UCSD-AML1 (cell line): Measurements from ENCODE around the gene PITX3.

Experiments
- DNase-seq: peaks from one replicate; lab custom pipeline; 2025; ENCODE audit not compliant: unreplicated experiment; lab: John Stamatoyannopoulos, UW

PITX3 gene

GRCh38 chr10:102185811-102186527 lies 55.3 kb downstream of the PITX3 start:
- DNase-seq: no peak

GRCh38 chr10:102185272-102185671 lies 56.0 kb downstream of the PITX3 start:
- DNase-seq: no peak

GRCh38 chr10:102184606-102185005 lies 56.7 kb downstream of the PITX3 start:
- DNase-seq: no peak
